Sigmoid colon (tissue), 4 donors: ENCODE data around the gene SNX32.

Experiments used
- CTCF ChIP-seq, 4 experiments: fragments of 450-650 bp in 3 of 4; fragments of 200-600 bp in 1 of 4; IDR thresholded peaks; one replicate each; pipeline ENCODE4 v1.5.1; 2016 to 2019; ENCODE audit warnings: antibody characterized with exemption in 4 of 4, mild to moderate bottlenecking in 3 of 4, moderate library complexity in 2 of 4
- POLR2A ChIP-seq, 2 donors: fragments of 450-650 bp; IDR thresholded peaks; one replicate each; pipeline ENCODE4 v1.6.1; 2016; ENCODE audit warnings: antibody characterized with exemption in 2 of 2, mild to moderate bottlenecking in 2 of 2, moderate library complexity in 2 of 2
- POLR2AphosphoS5 ChIP-seq, 4 donors: sonication (generic); formaldehyde crosslinking; IDR thresholded peaks; one replicate each; pipeline ENCODE4 v1.6.1; 2017; ENCODE audit warnings: antibody characterized with exemption in 4 of 4

- TF ChIP-seq CTCF (IDR thresholded peaks at IDR 0.05) (no peak), POLR2A (IDR thresholded peaks at IDR 0.05) (no peak), POLR2AphosphoS5 (IDR thresholded peaks at IDR 0.05) (no peak)
These were observed at the start of gene SNX32 for GRCh38 chr11:65833297-65834030.
